ENCODE measurements around the gene TRAPPC1. TPM values are rescaled to one million over a fixed set of nuclear protein-coding genes. Genes with fewer than 3 reads are reported as not detected.

Gene TRAPPC1
- total RNA-seq, 1 donor from 2014 or later = 110 TPM

- H3K4me3 ChIP-seq = peak within 1 kb of the TSS; percentile 93
- DNase-seq = no peak
- peaks cover 49% of the 10 kb centered on the region for H3K4me1 ChIP-seq
- intact Hi-C loops (cut with DNase I) = no loop called here
- H3K27me3 ChIP-seq (ENCODE audit: low read depth) = no peaks in the 10 kb centered on the region
- peak; percentile 47 to 52 for ATAC-seq
- TF ChIP-seq, protein P1, sequence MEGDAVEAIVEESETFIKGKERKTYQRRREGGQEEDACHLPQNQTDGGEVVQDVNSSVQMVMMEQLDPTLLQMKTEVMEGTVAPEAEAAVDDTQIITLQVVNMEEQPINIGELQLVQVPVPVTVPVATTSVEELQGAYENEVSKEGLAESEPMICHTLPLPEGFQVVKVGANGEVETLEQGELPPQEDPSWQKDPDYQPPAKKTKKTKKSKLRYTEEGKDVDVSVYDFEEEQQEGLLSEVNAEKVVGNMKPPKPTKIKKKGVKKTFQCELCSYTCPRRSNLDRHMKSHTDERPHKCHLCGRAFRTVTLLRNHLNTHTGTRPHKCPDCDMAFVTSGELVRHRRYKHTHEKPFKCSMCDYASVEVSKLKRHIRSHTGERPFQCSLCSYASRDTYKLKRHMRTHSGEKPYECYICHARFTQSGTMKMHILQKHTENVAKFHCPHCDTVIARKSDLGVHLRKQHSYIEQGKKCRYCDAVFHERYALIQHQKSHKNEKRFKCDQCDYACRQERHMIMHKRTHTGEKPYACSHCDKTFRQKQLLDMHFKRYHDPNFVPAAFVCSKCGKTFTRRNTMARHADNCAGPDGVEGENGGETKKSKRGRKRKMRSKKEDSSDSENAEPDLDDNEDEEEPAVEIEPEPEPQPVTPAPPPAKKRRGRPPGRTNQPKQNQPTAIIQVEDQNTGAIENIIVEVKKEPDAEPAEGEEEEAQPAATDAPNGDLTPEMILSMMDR (IDR thresholded peaks at IDR 0.05) = no peak
- H3K36me3 ChIP-seq = peaks cover 32% of the 10 kb centered on the region
- peak within 1 kb of the TSS; percentile 92 for H3K27ac ChIP-seq
- no peaks in the 10 kb centered on the region for H3K9me3 ChIP-seq
Measured at GRCh38 chr17:7888184-7888920, 43.4 kb downstream of the TRAPPC1 start, which contains the start of gene CHD3. CHD3 (plus strand) TSS chr17:7888789; CDS start chr17:7889001, 212 bp downstream.

- ATAC-seq (peak; percentile 92), DNase-seq (peak; percentile 95)
- TF ChIP-seq, protein P1 (IDR thresholded peaks at IDR 0.05) = no peak
- intact Hi-C loops (cut with DNase I) = no loop called here
- Histone ChIP-seq H3K9me3 (no peaks in the 10 kb centered on the region), H3K4me3 (peak overlapping the region; percentile 93), H3K27ac (peak overlapping the region; percentile 92), H3K4me1 (peaks cover 56% of the 10 kb centered on the region), H3K36me3 (peaks cover 25% of the 10 kb centered on the region), H3K27me3 (ENCODE audit: low read depth) (no peaks in the 10 kb centered on the region)
Measured at GRCh38 chr17:7887482-7888183, 44.1 kb downstream of the TRAPPC1 start.

GRCh38 chr17:7887038-7887481, 44.7 kb downstream of the TRAPPC1 start:
- no peaks in the 10 kb centered on the region for H3K9me3 ChIP-seq
- peak overlapping the region; percentile 92 for H3K27ac ChIP-seq
- peaks cover 61% of the 10 kb centered on the region for H3K4me1 ChIP-seq
- DNase-seq (no peak), ATAC-seq (no peak)
- intact Hi-C loops (cut with DNase I) = no loop called here
- no peaks in the 10 kb centered on the region for H3K27me3 ChIP-seq (ENCODE audit: low read depth)
- TF ChIP-seq, protein P1 (IDR thresholded peaks at IDR 0.05) = no peak
- peak overlapping the region; percentile 93 for H3K4me3 ChIP-seq
- peaks cover 20% of the 10 kb centered on the region for H3K36me3 ChIP-seq

GRCh38 chr17:7886227-7887037, 45.3 kb downstream of the TRAPPC1 start:
- peak in 1 of 2 donors; percentile 0 for ATAC-seq
- H3K27me3 ChIP-seq (ENCODE audit: low read depth) = no peaks in the 10 kb centered on the region
- no peaks in the 10 kb centered on the region for H3K9me3 ChIP-seq
- peak overlapping the region; percentile 93 for H3K4me3 ChIP-seq
- DNase-seq = no peak
- peak overlapping the region; percentile 92 for H3K27ac ChIP-seq
- intact Hi-C loops (cut with DNase I) = no loop called here
- peaks cover 67% of the 10 kb centered on the region for H3K4me1 ChIP-seq
- TF ChIP-seq, protein P1 (IDR thresholded peaks at IDR 0.05) = no peak
- H3K36me3 ChIP-seq = peaks cover 15% of the 10 kb centered on the region

All from lower lobe of right lung (tissue), 2 donors.